ENCODE measurements around the gene BCL6.
"Not testable (repeated sequence)": the region's sequence is repeated elsewhere in the genome, so short reads cannot be mapped to it uniquely, and the experiment has no call there.

DNA sequence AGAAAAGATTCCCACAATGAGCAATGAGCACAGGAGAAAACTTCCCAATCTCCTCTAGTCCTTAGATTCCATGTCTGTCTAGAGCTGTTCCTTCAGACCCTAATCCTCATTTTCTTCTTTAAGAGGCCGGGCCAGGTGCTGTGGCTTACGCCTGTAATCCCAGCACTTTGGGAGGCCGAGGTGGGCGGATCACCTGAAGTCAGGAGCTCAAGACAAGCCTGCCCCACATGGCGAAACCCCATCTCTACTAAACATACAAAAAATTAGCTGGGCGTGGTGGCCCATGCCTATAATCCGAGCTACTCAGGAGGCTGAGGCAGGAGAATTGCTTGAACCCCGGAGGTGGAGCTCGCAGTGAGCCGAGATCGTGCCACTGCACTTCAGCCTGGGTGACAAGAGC lies 63.5 kb downstream of the BCL6 start:
- TF ChIP-seq CTCF (IDR thresholded peaks at IDR 0.05; ENCODE audit: poor library complexity); EZH2phosphoT487 (IDR thresholded peaks at IDR 0.05; ENCODE audit: low read depth, severe bottlenecking, unreplicated experiment); EZH2 (IDR thresholded peaks at IDR 0.05; ENCODE audit: borderline replicate concordance): not testable (repeated sequence)

Measured in hepatocyte (in vitro differentiated cells).